ENCODE data around the gene PTPRF.

GRCh38 chr1:43616383-43616782 lies 85.7 kb downstream of the PTPRF start:
- TF ChIP-seq CTCF (IDR thresholded peaks at IDR 0.05) (no peak), POLR2A (IDR thresholded peaks at IDR 0.05) (no peak)
